Measurements from ENCODE around the gene ZNF771. TPM values are rescaled to one million over a fixed set of nuclear protein-coding genes. Genes with fewer than 3 reads are reported as not detected.

ZNF771 gene
- total and polyA plus RNA-seq, 2 donors (not counting 3 experiments of a cell fraction or from before 2014, with no cell fraction given): 11.7 to 16.8 TPM

DNA sequence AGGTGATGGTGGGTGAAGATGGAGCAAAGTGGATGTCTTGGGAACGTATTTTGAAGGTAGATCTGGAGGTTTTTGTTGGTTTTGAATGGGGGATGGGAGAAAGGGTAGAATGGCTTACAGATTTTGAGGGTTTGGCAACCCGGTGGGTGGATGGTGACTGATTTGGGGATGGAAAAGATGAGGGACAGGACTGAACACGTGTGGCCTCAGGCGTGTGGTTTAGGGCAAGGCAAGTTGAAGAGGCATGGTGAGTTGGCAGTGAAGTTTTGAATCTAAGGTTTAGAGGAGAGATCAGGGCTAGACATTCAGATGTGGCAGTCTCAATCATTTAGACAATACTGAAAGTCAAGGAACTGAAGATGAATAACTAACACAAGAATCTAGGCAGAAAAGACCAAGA, 27.4 kb downstream of the ZNF771 start:
- Histone ChIP-seq H2AFZ (ENCODE audit: low read depth, low read length) (no peak overlapping the region), H3K79me2 (ENCODE audit: control insufficient read depth, insufficient read depth, low read length) (no peaks in the 10 kb centered on the region), H4K20me1 (replicated peaks; ENCODE audit: control insufficient read depth, extremely low read depth, insufficient read depth, low read length) (no peaks in the 10 kb centered on the region), H3K36me3 (ENCODE audit: control insufficient read depth in 2 of 2, extremely low read depth in 1 of 2, insufficient read depth in 2 of 2, low read length in 2 of 2) (no peaks in the 10 kb centered on the region), H3K9me1 (replicated peaks; ENCODE audit: control insufficient read depth, extremely low read depth, insufficient read depth, low read length) (no peaks in the 10 kb centered on the region), H3K27me3 (ENCODE audit: control insufficient read depth in 2 of 2, insufficient read depth in 2 of 2, low read length in 2 of 2) (peaks cover 0 to 4% of the 10 kb centered on the region in 2 experiments), H3K27ac (ENCODE audit: insufficient read depth, low read depth, low read length) (no peak overlapping the region), H3K4me1 (ENCODE audit: control insufficient read depth, extremely low read depth, insufficient read depth, low read length) (peaks cover 6% of the 10 kb centered on the region), H3K9ac (replicated peaks; ENCODE audit: extremely low read depth, insufficient read depth, low read length) (no peak overlapping the region), H3K4me2 (ENCODE audit: insufficient read depth, low read length) (no peak overlapping the region), H3K4me3 (replicated peaks in 1 of 3; ENCODE audit: insufficient read depth in 1 of 3, low read depth in 1 of 3, low read length in 3 of 3) (no peak overlapping the region), H3K9me3 (replicated peaks; ENCODE audit: control insufficient read depth, insufficient read depth, low read length) (no peaks in the 10 kb centered on the region)
- POLR2A ChIA-PET: no interaction called here
- intact Hi-C loops (cut with micrococcal nuclease) (no loop called here), dilution Hi-C loops (cut with MboI; ENCODE audit: extremely low pct_ligation_motif_present, low sequenced_read_pairs) (no loop called here)
- BruUV-seq (replicated peaks): no TSS peak
- no peak for FAIRE-seq
- TF ChIP-seq, protein P1, sequence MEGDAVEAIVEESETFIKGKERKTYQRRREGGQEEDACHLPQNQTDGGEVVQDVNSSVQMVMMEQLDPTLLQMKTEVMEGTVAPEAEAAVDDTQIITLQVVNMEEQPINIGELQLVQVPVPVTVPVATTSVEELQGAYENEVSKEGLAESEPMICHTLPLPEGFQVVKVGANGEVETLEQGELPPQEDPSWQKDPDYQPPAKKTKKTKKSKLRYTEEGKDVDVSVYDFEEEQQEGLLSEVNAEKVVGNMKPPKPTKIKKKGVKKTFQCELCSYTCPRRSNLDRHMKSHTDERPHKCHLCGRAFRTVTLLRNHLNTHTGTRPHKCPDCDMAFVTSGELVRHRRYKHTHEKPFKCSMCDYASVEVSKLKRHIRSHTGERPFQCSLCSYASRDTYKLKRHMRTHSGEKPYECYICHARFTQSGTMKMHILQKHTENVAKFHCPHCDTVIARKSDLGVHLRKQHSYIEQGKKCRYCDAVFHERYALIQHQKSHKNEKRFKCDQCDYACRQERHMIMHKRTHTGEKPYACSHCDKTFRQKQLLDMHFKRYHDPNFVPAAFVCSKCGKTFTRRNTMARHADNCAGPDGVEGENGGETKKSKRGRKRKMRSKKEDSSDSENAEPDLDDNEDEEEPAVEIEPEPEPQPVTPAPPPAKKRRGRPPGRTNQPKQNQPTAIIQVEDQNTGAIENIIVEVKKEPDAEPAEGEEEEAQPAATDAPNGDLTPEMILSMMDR (IDR thresholded peaks at IDR 0.05; ENCODE audit: extremely low read depth in 1 of 2, insufficient read depth in 1 of 2, low read depth in 1 of 2, low read length in 2 of 2): no peak
- no peak for TF ChIP-seq GATA2 (IDR thresholded peaks at IDR 0.05; ENCODE audit: insufficient read depth, insufficient read length, low read depth, low read length)
- no peak for TF ChIP-seq EZH2 (IDR thresholded peaks at IDR 0.05; ENCODE audit: borderline replicate concordance, low read depth, low read length, severe bottlenecking)
- no peak for TF ChIP-seq POLR2A (IDR thresholded peaks at IDR 0.05; ENCODE audit: low read depth, low read length)
- no peak for TF ChIP-seq POLR2AphosphoS5 (IDR thresholded peaks at IDR 0.05; ENCODE audit: insufficient read depth, low read depth, low read length)
- no peak for TF ChIP-seq MYC (IDR thresholded peaks at IDR 0.05; ENCODE audit: low read depth, low read length)
- CTCF ChIA-PET: interaction anchor here (0.9 kb wide), 1 partner anchor 163 kb away, joined by 3 read pairs; no protein-coding TSS in a partner anchor
- no peak for DNase-seq (ENCODE audit: low read depth, low spot score)

All from endothelial cell of umbilical vein (primary cell).